K562 (cell line): ENCODE measurements around the gene VSNL1. TPM values are rescaled to one million over a fixed set of nuclear protein-coding genes. Genes with fewer than 3 reads are reported as not detected.
A peak's percentile ranks its signal among the peaks of the same experiment; 100 is the strongest.

Experiments
- ATAC-seq: fragments of 200-7000 bp; cut with Tn5 transposase; 3 replicates; pipeline ENCODE4 v1.9.1; 2020; ENCODE audit warnings: moderate library complexity
- BruUV-seq: library from RNA; stranded (reverse); fragments of 400-500 nt; replicated peaks from 2 replicates; lab custom pipeline; 2021; lab: Mats Ljungman, UMichigan
- CTCF ChIA-PET: fragments of 300-600 bp; formaldehyde crosslinking; extraction: SDS; loops from one replicate; lab custom pipeline; 2021; ENCODE audit warnings: low intra/inter-chr PET ratio; lab: Yijun Ruan, JAX
- POLR2A ChIA-PET: fragments of 300-600, 350-650 bp; sonication (Branson Sonifier 250); formaldehyde crosslinking; extraction: SDS; loops from one replicate; lab custom pipeline; 2021; ENCODE audit warnings: antibody characterized with exemption, inconsistent platforms; lab: Yijun Ruan, JAX
- DNase-seq, 4 experiments: peaks; one replicate each; pipeline versions ENCODE4 v3.0.0 to v3.0.0-alpha.2; 2011 to 2018; ENCODE audit warnings: low spot score in 3 of 4, mixed read lengths in 3 of 4; ENCODE audit errors: extremely low read depth in 1 of 4
- FAIRE-seq: peaks from 2 replicates; lab custom pipeline; 2011; peaks lifted over from hg19 to GRCh38; lab: Jason Lieb, UNC
- H2AFZ ChIP-seq: 2 replicates; pipeline ENCODE4 v1.6.0; 2011; ENCODE audit warnings: low read depth, low read length, control low read depth, inconsistent platforms
- H3K27ac ChIP-seq: fragments of 200-600 bp; 3 replicates; pipeline ENCODE4 v1.8.0; 2011; ENCODE audit warnings: low read depth, mild to moderate bottlenecking, control low read depth, inconsistent platforms, low read length, moderate library complexity, mixed read lengths; ENCODE audit errors: extremely low read depth
- H3K27me3 ChIP-seq, 2 experiments: fragments of 300-600 bp in 1 of 2; 2 replicates in 1 of 2; 3 replicates in 1 of 2; pipeline versions ENCODE4 v1.6.0 to v1.8.0; 2011; ENCODE audit warnings: inconsistent platforms in 2 of 2, low read length in 2 of 2, mild to moderate bottlenecking in 1 of 2, mixed read lengths in 1 of 2, moderate library complexity in 1 of 2; ENCODE audit not compliant: control insufficient read depth in 2 of 2, insufficient read depth in 2 of 2
- H3K36me3 ChIP-seq: fragments of 300-600 bp; 3 replicates; pipeline ENCODE4 v1.8.0; 2011; ENCODE audit warnings: mild to moderate bottlenecking, low read length, inconsistent platforms; ENCODE audit not compliant: control insufficient read depth, insufficient read depth
- H3K4me1 ChIP-seq, 2 experiments: fragments of 200-600 bp in 1 of 2; replicated peaks in 1 of 2; 2 replicates in 1 of 2; 3 replicates in 1 of 2; pipeline versions ENCODE4 v1.5.1 to v1.8.0; 2011; ENCODE audit warnings: inconsistent platforms in 2 of 2, low read length in 2 of 2, mild to moderate bottlenecking in 1 of 2, mixed read lengths in 1 of 2, moderate library complexity in 1 of 2; ENCODE audit not compliant: control insufficient read depth in 2 of 2, insufficient read depth in 2 of 2
- H3K4me2 ChIP-seq: 2 replicates; pipeline ENCODE4 v1.6.1; 2011; ENCODE audit warnings: low read length, control low read depth, inconsistent platforms, mixed read lengths; ENCODE audit not compliant: insufficient read depth
- H3K4me3 ChIP-seq: fragments of 200-600 bp; sonication (generic), shearing (Covaris generic); 2 replicates; pipeline ENCODE4 v1.5.1; 2016; ENCODE audit warnings: control low read depth, inconsistent platforms
- H3K79me2 ChIP-seq: fragments of 200-600 bp; 3 replicates; pipeline ENCODE4 v1.8.0; 2011; ENCODE audit warnings: low read length, inconsistent platforms; ENCODE audit not compliant: control insufficient read depth, insufficient read depth
- H3K9ac ChIP-seq, 2 experiments: 2 replicates each; pipeline versions ENCODE4 v1.6.0 to v1.6.1; 2011; ENCODE audit warnings: low read depth in 2 of 2, low read length in 2 of 2, control low read depth in 1 of 2, inconsistent platforms in 1 of 2, mild to moderate bottlenecking in 1 of 2, mixed read lengths in 1 of 2; ENCODE audit not compliant: insufficient read depth in 1 of 2
- H3K9me1 ChIP-seq: one replicate; pipeline ENCODE4 v1.6.0; 2011; ENCODE audit warnings: inconsistent platforms, mild to moderate bottlenecking, low read length, moderate library complexity; ENCODE audit not compliant: control insufficient read depth, insufficient read depth
- H3K9me3 ChIP-seq: replicated peaks from 2 replicates; pipeline ENCODE4 v1.5.1; 2011; ENCODE audit warnings: low read depth, low read length, inconsistent platforms; ENCODE audit not compliant: control insufficient read depth, insufficient read depth
- H4K20me1 ChIP-seq: replicated peaks from 2 replicates; pipeline ENCODE4 v1.6.1; 2011; ENCODE audit warnings: low read length, inconsistent platforms, mixed read lengths; ENCODE audit not compliant: control insufficient read depth, insufficient read depth
- CTCFL ChIP-seq: IDR thresholded peaks from 2 replicates; pipeline ENCODE4 v1.6.1; 2011; ENCODE audit warnings: borderline replicate concordance, low read depth, mild to moderate bottlenecking, moderate library complexity, low read length; ENCODE audit not compliant: insufficient read depth, poor library complexity, severe bottlenecking
- ILF3 ChIP-seq: fragments of 450-650 bp; IDR thresholded peaks from 2 replicates; pipeline ENCODE4 v1.6.1; 2018; ENCODE audit warnings: antibody characterized with exemption, mild to moderate bottlenecking, moderate library complexity, borderline replicate concordance
- RFX7 ChIP-seq: fragments of 250-450 bp; sonication (Bioruptor Pico); IDR thresholded peaks from 2 replicates; pipeline ENCODE4 v1.5.1; 2021; ENCODE audit warnings: mild to moderate bottlenecking
- SMARCE1 ChIP-seq: fragments of 450-650 bp; IDR thresholded peaks from 2 replicates; pipeline ENCODE4 v1.7.1; 2016; ENCODE audit warnings: mild to moderate bottlenecking
- ZNF316 ChIP-seq: fragments of 450-650 bp; IDR thresholded peaks from 2 replicates; pipeline ENCODE4 v1.6.1; 2016
- ZNF780A ChIP-seq: fragments of 250-450 bp; sonication (Bioruptor Pico); IDR thresholded peaks from 2 replicates; pipeline ENCODE4 v1.5.0; 2021; ENCODE audit warnings: mild to moderate bottlenecking
- WGBS: fragments of 100-300 bp; shearing (Covaris generic); methylation state at CpG from one replicate; pipeline ENCODE4 v1.1.6; 2016; ENCODE audit warnings: low coverage, mixed read lengths; ENCODE audit not compliant: insufficient coverage; ENCODE audit errors: missing lambda C conversion rate; 5-methylcytosine and 5-hydroxymethylcytosine counted together
- in situ Hi-C: fragments of 300-500 bp; cut with MboI; formaldehyde crosslinking; loops from 4 replicates; pipeline ENCODE4 v1.15.0; 2018; ENCODE audit warnings: inconsistent platforms, mixed read lengths
- intact Hi-C: fragments of 100-400 bp; cut with micrococcal nuclease; formaldehyde crosslinking; loops from 2 replicates; pipeline ENCODE4 v1.14.2; 2022
- polyA plus RNA-seq, 8 experiments: library from polyadenylated mRNA; depleted of rRNA in 4 of 8; stranded (reverse) in 5 of 8; unstranded in 3 of 8; fragments of >200 nt; fragmentation: Nextera tagmentation in 2 of 8; fragmentation: Illumina TruSeq in 1 of 8; extraction: Ambion mirVana in 2 of 8; extraction: Trizol in 1 of 8; gene quantifications; 2 replicates each; pipeline versions ENCODE4 v1.2.1 to v1.2.3, GENCODE V29; 2011 to 2014; ENCODE audit warnings: inconsistent platforms in 1 of 8, missing spikeins in 1 of 8
- total RNA-seq, 7 experiments: library from RNA; depleted of rRNA in 6 of 7; stranded (reverse); fragments of >200 nt in 6 of 7; fragmentation: Illumina TruSeq in 2 of 7; extraction: Trizol in 2 of 7; gene quantifications; 2 replicates each; pipeline versions ENCODE4 v1.2.1 to v1.2.3, GENCODE V29; 2011 to 2021; ENCODE audit warnings: low replicate concordance in 1 of 7

VSNL1 gene
- total and polyA plus RNA-seq, 9 of the 15 experiments (the other 6 are each of a cell fraction or from before 2014, with no cell fraction given) = 0.20 TPM; not detected in 8

DNA sequence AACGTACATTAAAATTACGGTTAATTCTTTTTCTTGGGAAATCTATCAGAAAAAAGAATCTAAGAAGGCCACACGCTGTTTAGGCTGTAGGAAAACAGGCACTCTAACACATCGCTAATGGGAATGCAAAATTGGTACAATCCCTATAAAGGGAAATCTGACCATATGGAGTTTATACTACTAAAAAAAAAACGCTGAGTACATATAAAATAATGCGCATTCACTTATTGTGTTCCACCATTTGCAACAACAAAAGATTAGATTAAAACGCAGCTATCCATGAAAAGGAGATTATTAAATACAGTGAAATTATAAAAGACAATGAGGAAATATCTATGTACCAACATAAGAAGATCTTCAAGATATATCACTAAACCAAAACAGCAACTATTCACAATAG is 150.3 kb downstream of the VSNL1 start:
- no peak overlapping the region for H3K9ac ChIP-seq
- no peaks in the 10 kb centered on the region for H3K9me1 ChIP-seq
- H3K79me2 ChIP-seq = peaks cover 4% of the 10 kb centered on the region; the same call in 1 of the 3 replicates
- H2AFZ ChIP-seq = no peak overlapping the region
- BruUV-seq = no TSS peak
- WGBS = 96% methylated on average over 7 of the region's 7 CpGs
- no peak overlapping the region for H3K4me2 ChIP-seq
- H3K27ac ChIP-seq = no peak overlapping the region
- peaks cover 75% of the 10 kb centered on the region for H3K36me3 ChIP-seq
- TF ChIP-seq RFX7 (CRISPR knock-in tag) (no peak), CTCFL (no peak), ILF3 (no peak), SMARCE1 (no peak), ZNF316 (peak; percentile 54), ZNF780A (CRISPR knock-in tag) (no peak)
- in situ Hi-C loops = no loop called here
- no peaks in the 10 kb centered on the region for H4K20me1 ChIP-seq
- H3K9me3 ChIP-seq = no peaks in the 10 kb centered on the region
- FAIRE-seq (no peak), DNase-seq (no peak), ATAC-seq (no peak)
- H3K27me3 ChIP-seq = no peaks in the 10 kb centered on the region
- intact Hi-C loops = no loop called here
- ChIA-PET POLR2A (no interaction called here), CTCF (no interaction called here)
- H3K4me1 ChIP-seq = no peaks in the 10 kb centered on the region
- no peak overlapping the region for H3K4me3 ChIP-seq

Other genes starting within 250 kb of the VSNL1 start
- gene RAD51AP2, start 22.3 kb upstream of the VSNL1 start, total RNA-seq (2014; rRNA removed) = not detected in 2 replicates
- gene RAD51AP2, start 22.3 kb upstream of the VSNL1 start, total RNA-seq (2014; rRNA removed; fragmentation: Illumina TruSeq; extraction: Trizol) = 0.03 and 0.04 TPM in 2 replicates
- gene RAD51AP2, start 22.3 kb upstream of the VSNL1 start, total RNA-seq (2015; rRNA removed; fragmentation: Illumina TruSeq; extraction: Trizol) = 0.04 TPM in 1 of 2 replicates, not detected in the other
- gene RAD51AP2, start 22.3 kb upstream of the VSNL1 start, total RNA-seq (2021) = not detected in 2 replicates
- 0.01 TPM in 1 of 2 replicates, not detected in the other for gene RAD51AP2, start 22.3 kb upstream of the VSNL1 start, polyA plus RNA-seq (2011; rRNA removed)
- not detected in 2 replicates for gene RAD51AP2, start 22.3 kb upstream of the VSNL1 start, polyA plus RNA-seq (2014; fragmentation: Illumina TruSeq; extraction: Trizol)
- gene RAD51AP2, start 22.3 kb upstream of the VSNL1 start, polyA plus RNA-seq (2014; fragmentation: Nextera tagmentation; extraction: Ambion mirVana) = under 1 TPM in 1 of 2 experiments, not detected in 1; 0.01 TPM
- gene RAD51AP2, start 22.3 kb upstream of the VSNL1 start, polyA plus RNA-seq (2014; rRNA removed) = not detected in 2 replicates
- 38.4 and 42.9 TPM in 2 replicates for gene SMC6, start 213.1 kb downstream of the VSNL1 start, total RNA-seq (2014; rRNA removed)
- gene SMC6, start 213.1 kb downstream of the VSNL1 start, total RNA-seq (2014; rRNA removed; fragmentation: Illumina TruSeq; extraction: Trizol) = 71.1 and 84.3 TPM in 2 replicates
- 68.5 and 75.9 TPM in 2 replicates for gene SMC6, start 213.1 kb downstream of the VSNL1 start, total RNA-seq (2015; rRNA removed; fragmentation: Illumina TruSeq; extraction: Trizol)
- gene SMC6, start 213.1 kb downstream of the VSNL1 start, total RNA-seq (2021) = 46.6 and 51.5 TPM in 2 replicates
- gene SMC6, start 213.1 kb downstream of the VSNL1 start, polyA plus RNA-seq (2011; rRNA removed) = 34.3 and 47.7 TPM in 2 replicates
- gene SMC6, start 213.1 kb downstream of the VSNL1 start, polyA plus RNA-seq (2014; fragmentation: Illumina TruSeq; extraction: Trizol) = 41.8 and 55.6 TPM in 2 replicates
- 10 to 100 TPM; 14.2 to 18.5 TPM for gene SMC6, start 213.1 kb downstream of the VSNL1 start, polyA plus RNA-seq (2014; fragmentation: Nextera tagmentation; extraction: Ambion mirVana)
- gene SMC6, start 213.1 kb downstream of the VSNL1 start, polyA plus RNA-seq (2014; rRNA removed) = 41.1 and 44.1 TPM in 2 replicates
- 17.7 and 21.4 TPM in 2 replicates for gene GEN1, start 213.4 kb downstream of the VSNL1 start, total RNA-seq (2014; rRNA removed)
- gene GEN1, start 213.4 kb downstream of the VSNL1 start, total RNA-seq (2014; rRNA removed; fragmentation: Illumina TruSeq; extraction: Trizol) = 32.6 and 38.2 TPM in 2 replicates
- 34.0 and 36.8 TPM in 2 replicates for gene GEN1, start 213.4 kb downstream of the VSNL1 start, total RNA-seq (2015; rRNA removed; fragmentation: Illumina TruSeq; extraction: Trizol)
- gene GEN1, start 213.4 kb downstream of the VSNL1 start, total RNA-seq (2021) = 28.2 and 29.7 TPM in 2 replicates
- 28.6 and 39.7 TPM in 2 replicates for gene GEN1, start 213.4 kb downstream of the VSNL1 start, polyA plus RNA-seq (2011; rRNA removed)
- gene GEN1, start 213.4 kb downstream of the VSNL1 start, polyA plus RNA-seq (2014; fragmentation: Illumina TruSeq; extraction: Trizol) = 24.1 and 24.5 TPM in 2 replicates
- 10 to 100 TPM in 1 of 2 experiments, 1 to 10 TPM in 1; 8.6 to 12.4 TPM for gene GEN1, start 213.4 kb downstream of the VSNL1 start, polyA plus RNA-seq (2014; fragmentation: Nextera tagmentation; extraction: Ambion mirVana)
- 16.5 and 21.6 TPM in 2 replicates for gene GEN1, start 213.4 kb downstream of the VSNL1 start, polyA plus RNA-seq (2014; rRNA removed)